HG03565 (cell line): ENCODE data around the gene PNPLA1.
"Not testable (repeated sequence)": the region's sequence is repeated elsewhere in the genome, so short reads cannot be mapped to it uniquely, and the experiment has no call there.

Source experiments
- ATAC-seq: cut with Tn5 transposase; IDR thresholded peaks from one replicate; pipeline ENCODE4 v1.9.1; 2021; ENCODE audit warnings: mild to moderate bottlenecking, moderate library complexity; ENCODE audit not compliant: unreplicated experiment

The PNPLA1 gene

GRCh38 chr6:36333171-36333895 is 63.5 kb downstream of the PNPLA1 start:
- ATAC-seq: no peak

GRCh38 chr6:36333931-36334725 is 64.3 kb downstream of the PNPLA1 start:
- no peak for ATAC-seq

- no peak for ATAC-seq
Measured at GRCh38 chr6:36334832-36335459, 65.1 kb downstream of the PNPLA1 start.

GRCh38 chr6:36335465-36336207 is 65.8 kb downstream of the PNPLA1 start:
- no peak for ATAC-seq

- ATAC-seq: no peak
Measured at GRCh38 chr6:36336208-36336710, 66.4 kb downstream of the PNPLA1 start.

GRCh38 chr6:36336779-36337241 is 67.0 kb downstream of the PNPLA1 start, which contains the start of gene BNIP5:
BNIP5 (minus strand) TSS chr6:36336888; CDS start chr6:36330690, 6,198 bp downstream.
- ATAC-seq: no peak

GRCh38 chr6:36337814-36338213 is 68.0 kb downstream of the PNPLA1 start:
- ATAC-seq: no peak

GRCh38 chr6:36338223-36338622 is 68.4 kb downstream of the PNPLA1 start:
- ATAC-seq: not testable (repeated sequence)

- ATAC-seq: no peak
Measured at GRCh38 chr6:36339146-36339545, 69.3 kb downstream of the PNPLA1 start.

- no peak for ATAC-seq
Measured at GRCh38 chr6:36340306-36340617, 70.4 kb downstream of the PNPLA1 start.

GRCh38 chr6:36340618-36341454 is 71.0 kb downstream of the PNPLA1 start:
- no peak for ATAC-seq

- ATAC-seq: no peak
Measured at GRCh38 chr6:36343109-36343680, 73.3 kb downstream of the PNPLA1 start.

GRCh38 chr6:36345681-36346466 is 76.0 kb downstream of the PNPLA1 start:
- ATAC-seq: no peak

- ATAC-seq: no peak
Measured at GRCh38 chr6:36346486-36347273, 76.8 kb downstream of the PNPLA1 start.

- ATAC-seq: no peak
Measured at GRCh38 chr6:36347621-36348020, 77.8 kb downstream of the PNPLA1 start.

GRCh38 chr6:36349240-36349639 is 79.4 kb downstream of the PNPLA1 start:
- no peak for ATAC-seq

GRCh38 chr6:36350082-36350481 is 80.2 kb downstream of the PNPLA1 start:
- ATAC-seq: no peak
